Erythroblast (primary cell): ENCODE data around the gene CCDC190.
"Not testable (repeated sequence)": the region's sequence is repeated elsewhere in the genome, so short reads cannot be mapped to it uniquely, and the experiment has no call there.

Experiments
- DNase-seq, 2 experiments: peaks; one replicate each; lab custom pipeline; 2025; lab: John Stamatoyannopoulos, UW
- GATA1 ChIP-seq: IDR thresholded peaks from 2 replicates; pipeline ENCODE4 v1.6.1; 2011; ENCODE audit warnings: low read depth, mild to moderate bottlenecking, control low read depth, low read length, moderate library complexity
- POLR2A ChIP-seq: IDR thresholded peaks from 2 replicates; pipeline ENCODE4 v1.6.1; 2011; ENCODE audit warnings: mild to moderate bottlenecking, low read length

The CCDC190 gene

GRCh38 chr1:162835157-162835899 lies 25.6 kb downstream of the CCDC190 start:
- TF ChIP-seq GATA1 (no peak), POLR2A (no peak)
- DNase-seq = no peak

GRCh38 chr1:162832470-162832869 lies 28.5 kb downstream of the CCDC190 start:
- no peak for DNase-seq
- TF ChIP-seq POLR2A (no peak), GATA1 (no peak)

GRCh38 chr1:162829268-162829667 lies 31.7 kb downstream of the CCDC190 start:
- TF ChIP-seq POLR2A (no peak), GATA1 (no peak)
- DNase-seq = no peak

- DNase-seq = no peak
- TF ChIP-seq GATA1 = no peak
- no peak for TF ChIP-seq POLR2A
Measured at GRCh38 chr1:162823771-162824525, 37.0 kb downstream of the CCDC190 start.

GRCh38 chr1:162823231-162823630 lies 37.7 kb downstream of the CCDC190 start:
- no peak for TF ChIP-seq GATA1
- TF ChIP-seq POLR2A = no peak

GRCh38 chr1:162822391-162823200 lies 38.4 kb downstream of the CCDC190 start:
- TF ChIP-seq GATA1 (no peak), POLR2A (no peak)
- DNase-seq = no peak

More at GRCh38 chr1:162823231-162823630, 37.7 kb downstream of the CCDC190 start:
- no peak for DNase-seq

- DNase-seq = not testable (repeated sequence)
Measured at GRCh38 chr1:162818666-162819065, 42.3 kb downstream of the CCDC190 start.

- DNase-seq = not testable (repeated sequence)
Measured at GRCh38 chr1:162818136-162818535, 42.8 kb downstream of the CCDC190 start.

GRCh38 chr1:162812357-162812756 lies 48.6 kb downstream of the CCDC190 start:
- not testable (repeated sequence) for DNase-seq

- not testable (repeated sequence) for DNase-seq
Measured at GRCh38 chr1:162807503-162807902, 53.5 kb downstream of the CCDC190 start.
